Right ventricle myocardium inferior (tissue), 1 donor: ENCODE results near the gene CCDC158. TPM values are rescaled to one million over a fixed set of nuclear protein-coding genes. Genes with fewer than 3 reads are reported as not detected.

ENCODE experiments used
- ATAC-seq: fragments of 200-7000 bp; cut with Tn5 transposase; one replicate; pipeline ENCODE4 v1.9.1; 2020; ENCODE audit warnings: mild to moderate bottlenecking, moderate library complexity
- DNase-seq: peaks from one replicate; pipeline ENCODE4 v3.0.0; 2021; ENCODE audit errors: missing footprints
- intact Hi-C: fragments of 100-400 bp; cut with DNase I; formaldehyde crosslinking; loops from one replicate; pipeline ENCODE4 v1.11.0; 2022
- total RNA-seq: library from RNA; stranded (reverse); fragmentation: NEBNext Ultra II Directional; extraction: Animal tissue kit (Norgen Biotek cat#: 25700); gene quantifications from one replicate; pipeline ENCODE4 v1.2.1, GENCODE V29; 2021
- donor health status: DM: no; HTN: yes; CAD: no; lungs with severe emphysema.

The CCDC158 gene
- total RNA-seq, 1 donor from 2014 or later = 0.16 TPM

- ATAC-seq (no peak), DNase-seq (no peak)
- intact Hi-C loops = no loop called here
Measured at GRCh38 chr4:76339364-76339763, 81.6 kb downstream of the CCDC158 start.

GRCh38 chr4:76334885-76335284 lies 86.1 kb downstream of the CCDC158 start:
- no peak for ATAC-seq
- DNase-seq = no peak
- intact Hi-C loops = no loop called here

DNA sequence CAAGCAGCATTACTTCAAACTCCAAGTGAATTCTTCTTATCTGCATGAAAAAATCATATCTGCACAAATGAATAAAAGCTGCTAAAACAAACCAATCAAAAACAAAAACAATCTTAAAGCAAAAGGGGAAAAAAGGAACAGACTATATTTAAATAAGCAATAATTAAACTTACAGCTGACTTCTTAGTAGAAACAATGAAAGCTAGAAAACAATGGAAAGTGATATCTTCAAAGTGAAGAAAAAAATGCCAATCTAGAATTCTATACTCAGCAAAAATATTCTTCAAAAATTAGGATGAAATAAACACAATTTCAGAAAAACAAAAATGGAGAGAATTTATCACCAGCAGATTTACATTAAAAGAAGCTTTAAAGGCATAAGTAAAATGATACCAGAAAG lies 94.4 kb downstream of the CCDC158 start:
- intact Hi-C loops = no loop called here
- DNase-seq (no peak), ATAC-seq (no peak)

DNA sequence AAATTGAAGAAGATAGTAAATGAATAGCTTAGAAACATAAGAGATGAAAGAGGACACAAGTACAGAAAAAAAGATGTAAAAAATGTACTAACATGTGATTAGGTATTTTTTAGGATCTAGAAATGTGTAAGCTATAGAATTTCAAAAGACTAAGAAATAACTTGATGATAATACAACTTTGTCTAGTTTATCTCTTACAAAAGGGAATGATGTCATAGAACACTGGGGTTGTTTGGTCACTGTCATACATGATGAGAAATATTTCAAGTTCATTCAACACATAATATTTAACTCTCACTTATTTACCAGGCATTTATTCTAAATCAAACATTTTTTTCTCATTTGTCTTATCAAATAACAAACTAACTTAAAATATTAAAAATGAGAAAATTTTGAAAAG lies 95.9 kb downstream of the CCDC158 start:
- no peak for DNase-seq
- intact Hi-C loops = no loop called here

GRCh38 chr4:76322236-76322635 lies 98.7 kb downstream of the CCDC158 start:
- ATAC-seq = no peak
- intact Hi-C loops = no loop called here
- DNase-seq = no peak

More for the DNA sequence above, 95.9 kb downstream of the CCDC158 start:
- no peak for ATAC-seq

DNA sequence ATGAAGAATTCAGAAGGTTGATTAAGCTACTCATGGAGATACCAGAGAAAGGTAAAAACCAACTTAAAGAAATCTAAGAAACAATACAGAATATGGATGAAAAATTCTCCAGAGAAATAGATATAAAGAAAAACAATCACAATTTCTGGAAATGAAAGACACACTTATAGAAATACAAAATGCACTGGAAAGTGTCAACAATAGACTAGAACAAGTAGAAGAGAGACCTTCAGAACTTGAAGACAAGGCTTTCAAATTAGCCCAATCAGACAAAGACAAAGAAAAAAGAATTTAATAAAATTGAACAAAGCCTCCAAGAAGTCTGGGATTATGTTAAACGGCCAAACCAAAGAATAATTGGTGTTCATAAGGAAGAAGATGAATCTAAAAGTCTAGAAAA lies 104.8 kb downstream of the CCDC158 start:
- intact Hi-C loops = no loop called here
- no peak for ATAC-seq

DNA sequence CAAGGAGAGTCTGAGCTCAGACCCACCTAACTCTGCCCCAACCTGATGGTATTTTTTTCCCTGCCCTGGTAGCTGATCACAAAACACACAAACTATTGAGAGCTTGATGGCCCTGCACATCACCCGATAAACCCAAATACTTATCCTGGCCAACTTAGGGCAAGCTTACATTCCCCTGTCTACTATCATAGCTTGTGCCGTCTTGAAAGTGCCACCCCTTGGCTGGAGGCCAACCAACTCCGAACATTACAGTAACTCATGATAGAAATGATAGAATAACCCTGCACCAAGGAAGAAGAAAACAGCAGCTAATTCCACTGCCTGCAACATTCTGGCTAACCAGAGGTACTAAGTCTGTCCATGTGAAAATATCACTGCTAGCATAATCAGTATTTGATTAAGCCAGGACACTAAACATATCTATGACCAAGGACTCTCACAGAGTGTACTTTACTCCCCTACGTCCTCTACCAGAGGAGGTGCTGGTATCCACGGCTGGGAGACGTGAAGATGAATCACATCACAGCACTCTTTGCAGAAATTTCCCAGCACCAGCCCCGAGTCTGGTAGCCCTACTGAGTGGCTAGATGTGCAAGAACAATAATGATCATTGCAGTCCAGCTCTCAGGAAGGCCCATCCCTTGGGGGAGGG lies 105.5 kb downstream of the CCDC158 start:
- DNase-seq = no peak
- peak; percentile 13 for ATAC-seq
- intact Hi-C loops = no loop called here

More for the DNA sequence above, 104.8 kb downstream of the CCDC158 start:
- no peak for DNase-seq

DNA sequence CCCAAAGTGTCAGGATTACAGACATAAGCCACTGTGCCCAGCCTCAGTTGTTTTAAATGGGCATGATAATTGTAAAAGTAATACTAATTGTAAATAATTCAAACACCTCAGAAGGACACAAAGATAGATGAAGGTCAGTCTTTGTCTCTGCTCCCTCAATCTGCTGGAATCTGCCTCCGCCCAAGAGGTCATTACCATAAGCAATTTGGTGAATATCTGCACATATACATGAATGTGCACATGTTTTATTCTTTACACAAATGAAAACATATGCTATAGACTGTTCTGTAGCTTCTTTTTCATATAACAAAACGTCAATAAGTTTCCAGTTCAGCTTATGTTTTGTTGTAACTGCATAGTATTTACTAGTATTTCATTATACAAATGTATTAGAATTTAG lies 107.4 kb downstream of the CCDC158 start:
- intact Hi-C loops = no loop called here
- no peak for DNase-seq
- ATAC-seq = no peak

- no peak for DNase-seq
- no peak for ATAC-seq
- intact Hi-C loops = no loop called here
Measured at GRCh38 chr4:76312457-76312856, 108.5 kb downstream of the CCDC158 start.

- DNase-seq (no peak), ATAC-seq (no peak)
- intact Hi-C loops = no loop called here
Measured at GRCh38 chr4:76311896-76312331, 109.0 kb downstream of the CCDC158 start.

DNA sequence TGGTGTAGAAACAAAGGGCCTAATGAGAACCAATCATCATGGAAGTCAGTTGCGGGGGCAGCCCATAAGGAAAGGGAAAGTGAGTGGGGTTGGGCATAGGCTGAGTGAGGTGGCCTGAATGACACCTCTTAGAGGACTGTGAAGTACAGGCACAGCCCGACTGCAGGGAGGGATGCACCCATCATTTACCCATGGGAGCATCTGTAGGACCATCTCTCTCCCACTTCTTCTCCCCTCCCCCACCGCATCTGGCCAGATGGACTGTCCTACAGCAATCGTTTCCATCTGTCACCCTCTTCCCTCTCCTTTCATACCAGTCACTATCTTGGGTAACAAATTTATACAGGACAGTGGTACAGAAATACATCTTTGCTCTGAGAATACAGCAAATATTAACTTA lies 110.3 kb downstream of the CCDC158 start:
- intact Hi-C loops = no loop called here
- ATAC-seq = no peak
- no peak for DNase-seq

DNA sequence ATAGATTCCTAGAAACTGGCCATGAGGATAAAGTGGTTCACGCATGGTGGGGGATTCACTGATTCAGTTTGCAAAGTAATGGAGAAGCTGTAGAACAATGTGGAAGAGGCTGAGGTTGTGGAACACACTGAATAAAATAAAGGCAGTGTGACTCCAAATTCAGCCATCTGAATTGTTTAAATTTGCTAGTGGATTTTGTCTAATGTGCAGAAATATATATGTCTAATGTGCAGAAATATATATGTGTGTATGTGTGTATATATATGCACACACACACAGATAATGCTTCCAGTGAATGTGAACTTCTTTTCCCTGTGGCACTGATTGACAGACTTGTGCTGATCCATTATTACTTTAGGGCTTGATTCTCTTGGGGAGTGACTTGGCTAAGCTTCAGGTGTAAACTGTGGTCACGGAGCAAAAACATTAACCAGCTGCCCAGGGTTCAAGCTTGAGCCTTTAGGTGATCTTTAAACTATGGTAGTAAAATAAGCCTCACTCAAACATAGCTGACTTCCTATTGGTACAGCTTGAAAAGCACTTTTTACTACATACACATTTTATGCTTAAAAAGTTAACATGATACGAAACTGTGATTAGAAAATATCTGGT lies 110.9 kb downstream of the CCDC158 start:
- ATAC-seq = no peak
- no peak for DNase-seq
- intact Hi-C loops = loop anchor here (5.0 to 10.0 kb wide), 2 partner anchors 98 to 115 kb away; partner anchors contain the start of genes CCDC158 and SCARB2

DNA sequence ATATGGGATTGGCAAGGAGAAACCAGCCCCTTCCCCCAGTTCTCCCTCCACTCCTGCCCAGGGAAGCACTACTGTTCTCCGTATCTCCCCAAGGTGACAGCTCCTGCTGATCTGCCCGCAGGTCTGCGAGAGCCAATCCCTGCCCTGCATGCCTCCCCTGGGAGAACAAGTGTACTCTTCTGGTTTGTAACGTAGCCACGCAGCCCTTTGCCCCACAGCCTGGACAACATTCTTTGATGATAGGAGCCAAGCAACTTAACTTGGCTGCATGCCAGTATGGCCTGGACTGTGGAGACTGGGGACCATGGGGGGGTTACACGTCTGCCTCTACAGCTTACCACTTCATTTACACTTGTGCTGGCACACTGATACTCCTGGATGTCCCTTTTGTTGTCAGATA lies 112.4 kb downstream of the CCDC158 start:
- peak; percentile 78 for DNase-seq
- intact Hi-C loops = loop anchor here (5.0 to 10.0 kb wide), 2 partner anchors 96 to 116 kb away; partner anchors contain the start of genes CCDC158 and SCARB2
- peak; percentile 71 for ATAC-seq

DNA sequence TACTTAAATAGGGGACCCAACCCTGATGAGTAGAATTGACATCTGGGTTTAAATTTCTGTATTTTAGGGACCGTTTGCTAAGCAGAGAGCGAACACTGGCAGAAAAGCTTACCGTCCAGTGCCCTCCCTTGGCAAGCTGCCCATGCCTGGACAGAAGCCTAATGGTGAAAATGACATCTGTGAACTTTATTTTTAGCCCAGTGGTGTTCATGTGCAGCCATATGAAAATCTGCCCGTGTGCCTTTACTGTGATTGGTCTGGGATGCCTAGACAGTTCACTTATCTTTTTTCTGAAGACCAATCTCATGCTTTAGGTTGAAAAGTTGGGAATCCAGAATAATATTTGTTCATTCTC lies 113.3 kb downstream of the CCDC158 start:
- DNase-seq = peak; percentile 75
- no peak for ATAC-seq
- intact Hi-C loops = loop anchor here (2.0 to 10.0 kb wide), 4 partner anchors 33 to 117 kb away; partner anchors contain the start of genes CCDC158, FAM47E and SCARB2

DNA sequence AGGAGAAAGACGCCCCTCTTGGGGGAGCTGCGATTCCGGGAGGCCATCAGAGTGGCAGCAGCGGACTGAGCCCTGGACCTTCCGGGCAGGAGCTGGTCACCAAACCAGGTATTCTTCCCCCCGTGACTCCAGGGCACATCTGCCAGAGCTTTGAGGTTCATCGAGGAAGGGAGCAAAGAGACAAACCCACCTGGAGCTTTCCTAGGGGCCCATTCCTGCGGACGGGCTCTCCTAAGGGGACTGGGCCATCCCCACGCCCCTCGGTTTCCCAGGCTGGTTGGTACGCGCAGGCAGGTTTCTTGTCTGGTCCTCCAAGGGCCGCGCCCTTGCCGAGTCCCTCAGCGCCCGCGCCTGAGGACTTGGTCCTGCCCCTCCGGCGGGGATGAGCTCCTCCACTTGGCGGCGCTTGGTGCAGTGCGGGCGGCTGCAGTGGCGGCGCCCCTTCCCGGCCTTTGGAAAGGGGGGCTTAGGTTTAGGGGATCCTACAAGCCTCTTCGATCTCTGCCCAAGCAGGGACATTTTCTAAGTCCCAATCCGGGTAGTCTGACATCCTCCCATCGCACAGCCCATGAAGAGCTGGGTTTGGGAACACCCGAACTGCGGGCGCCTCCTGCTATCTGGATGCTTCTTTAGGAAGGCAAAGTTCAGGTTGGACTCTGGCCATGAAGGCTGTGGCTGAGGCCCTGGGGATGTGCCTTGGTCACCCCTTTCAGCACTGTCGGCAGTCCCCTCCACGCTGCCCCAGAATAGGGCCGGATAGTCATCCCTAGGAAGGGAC lies 113.9 kb downstream of the CCDC158 start:
- DNase-seq = peak; percentile 87
- peak; percentile 67 for ATAC-seq
- intact Hi-C loops = loop anchor here (2.0 to 10.0 kb wide), 4 partner anchors 34 to 118 kb away; partner anchors contain the start of genes CCDC158, FAM47E and SCARB2

DNA sequence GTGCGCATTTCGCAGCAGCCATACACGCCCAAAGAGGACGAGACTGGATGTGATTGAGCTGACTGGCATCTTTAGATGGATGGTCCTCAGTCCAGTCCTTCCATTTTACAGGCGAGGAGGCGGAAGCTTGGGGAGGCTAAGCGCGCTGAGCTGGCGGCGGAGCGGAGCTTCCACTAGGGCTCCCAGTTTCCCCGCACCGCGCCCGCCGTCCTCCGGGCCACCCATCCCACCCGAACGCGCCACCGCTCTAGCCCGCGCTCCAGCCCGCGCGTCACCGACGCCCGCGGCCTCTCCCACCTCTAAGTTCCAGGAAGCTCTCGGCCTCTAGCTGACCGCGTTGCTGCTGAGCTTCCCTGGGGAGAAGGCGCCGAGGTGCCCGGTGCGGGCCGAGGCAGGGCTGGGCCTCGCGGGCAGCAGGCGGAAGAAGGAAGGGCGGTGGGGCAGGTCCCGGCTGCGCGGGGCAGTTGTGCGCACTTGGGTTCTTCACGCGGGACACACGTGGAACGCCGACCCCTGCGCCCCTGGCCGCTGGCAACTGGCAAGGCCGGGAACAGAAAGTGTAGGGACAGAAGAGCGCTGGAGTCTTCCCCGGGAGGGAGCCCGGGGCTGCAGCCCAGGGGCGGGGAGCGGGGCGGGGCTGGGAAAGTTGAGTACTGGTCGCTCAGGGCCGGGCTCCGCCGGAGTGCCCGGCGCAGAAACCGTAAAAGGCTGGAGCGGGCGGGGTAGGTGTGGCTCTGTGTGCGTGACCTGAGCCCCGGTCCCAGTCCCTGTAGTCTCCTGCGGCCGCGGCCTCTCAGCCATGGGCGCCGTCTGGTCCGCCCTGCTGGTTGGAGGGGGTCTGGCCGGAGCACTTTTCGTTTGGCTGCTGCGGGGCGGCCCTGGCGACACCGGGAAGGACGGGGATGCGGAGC lies 114.7 kb downstream of the CCDC158 start, which contains the start of gene STBD1:
Gene STBD1 (plus strand): TSS at position 763 of the 911 bp plus-strand sequence. CDS start 37 bp downstream, at position 800.
- DNase-seq = peak; percentile 90
- intact Hi-C loops = loop anchor here (2.0 to 10.0 kb wide), 5 partner anchors 35 to 125 kb away; partner anchors contain the start of genes CCDC158, FAM47E and SCARB2
- ATAC-seq = peak; percentile 90

DNA sequence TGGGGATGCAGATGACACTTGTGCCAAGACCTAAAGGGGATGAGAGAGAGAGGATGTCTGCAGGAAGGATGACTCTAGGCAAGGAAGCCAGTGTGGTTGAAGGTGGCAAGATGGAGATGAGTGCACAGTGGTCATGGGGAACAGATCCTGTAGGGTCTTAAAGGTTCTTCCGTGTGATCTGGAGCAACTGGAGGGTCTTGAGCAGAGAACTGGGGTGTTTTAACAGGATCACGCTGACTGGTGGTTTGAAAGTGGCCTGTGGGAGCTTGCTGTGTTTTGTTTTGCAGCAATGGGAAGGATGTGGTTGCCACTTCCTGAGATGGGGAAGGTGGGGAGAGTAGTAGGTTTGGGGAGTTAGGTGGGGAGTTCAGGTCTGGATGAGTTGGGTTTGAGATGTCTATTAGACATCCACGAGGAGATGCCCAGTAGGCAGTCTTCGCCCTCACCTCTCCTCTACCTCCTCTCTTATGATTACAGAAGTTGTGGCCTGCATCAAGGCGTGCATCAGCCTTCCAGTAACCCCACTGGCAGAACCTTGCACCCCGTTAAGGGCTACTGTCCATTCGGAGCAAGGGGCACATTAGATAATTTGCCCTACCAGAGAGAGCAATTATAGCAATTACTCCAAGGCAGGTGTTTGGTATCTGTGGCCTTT lies 115.8 kb downstream of the CCDC158 start:
- intact Hi-C loops = loop anchor here (2.0 to 10.0 kb wide), 3 partner anchors 93 to 124 kb away; partner anchors contain the start of genes CCDC158 and SCARB2
- ATAC-seq = no peak
- no peak for DNase-seq
